Stimulated activated CD8-positive, alpha-beta memory T cell treated with anti-CD3 and anti-CD28 coated beads, Interleukin-4, amount 100 ng/mL, for 48 hours (primary cell): ENCODE data around the gene PKP3.
"Not testable (repeated sequence)": the region's sequence is repeated elsewhere in the genome, so short reads cannot be mapped to it uniquely, and the experiment has no call there.

Experiments
- DNase-seq: peaks from one replicate; pipeline ENCODE4 v3.0.0-alpha.2; 2020

The PKP3 gene

DNA sequence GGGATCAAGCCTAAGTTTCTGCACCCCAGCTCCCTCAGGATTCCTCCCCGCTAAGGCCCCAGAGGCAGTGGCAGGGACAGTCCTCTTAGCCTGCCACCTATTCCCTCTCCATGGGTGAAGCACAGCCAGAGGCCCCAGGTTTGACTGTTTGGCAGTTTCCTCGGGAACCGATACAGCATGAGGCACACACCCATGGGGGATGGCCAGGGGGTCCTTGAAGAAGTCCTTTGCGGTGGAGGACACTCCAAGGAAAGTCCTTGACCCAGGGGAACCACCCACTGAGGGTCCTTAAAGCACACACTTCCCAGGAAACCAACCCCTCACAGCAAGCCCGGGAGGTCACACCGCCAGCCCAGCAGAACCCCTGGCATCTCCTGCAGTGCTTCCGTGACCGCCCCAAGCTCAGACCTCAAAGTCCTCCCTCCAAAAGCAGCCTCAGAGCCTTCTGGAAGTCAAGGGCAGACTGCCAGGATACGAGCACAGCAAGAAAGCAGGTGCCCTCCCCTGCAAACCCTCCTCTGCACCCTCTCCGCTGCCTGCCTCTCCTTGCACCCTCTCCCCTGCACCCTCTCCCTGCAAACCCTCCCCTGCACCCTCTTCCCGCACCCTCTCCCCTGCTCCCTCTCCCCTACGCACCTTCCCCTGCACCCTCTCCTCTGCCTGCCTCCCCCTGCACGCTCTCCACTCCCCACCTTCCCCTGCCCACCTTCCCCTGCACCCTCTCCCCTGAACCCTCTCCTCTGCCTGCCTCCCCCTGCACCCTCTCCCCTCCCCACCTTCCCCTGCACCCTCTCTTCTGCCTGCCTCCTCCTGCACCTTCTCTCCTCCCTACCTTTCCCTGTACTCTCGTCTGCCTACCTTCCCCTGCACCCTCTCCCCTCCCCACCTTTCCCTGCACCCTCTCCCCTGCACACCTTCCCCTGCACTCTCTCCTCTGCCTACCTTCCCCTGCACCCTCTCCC, 19.4 kb downstream of the PKP3 start:
- DNase-seq = no peak

DNA sequence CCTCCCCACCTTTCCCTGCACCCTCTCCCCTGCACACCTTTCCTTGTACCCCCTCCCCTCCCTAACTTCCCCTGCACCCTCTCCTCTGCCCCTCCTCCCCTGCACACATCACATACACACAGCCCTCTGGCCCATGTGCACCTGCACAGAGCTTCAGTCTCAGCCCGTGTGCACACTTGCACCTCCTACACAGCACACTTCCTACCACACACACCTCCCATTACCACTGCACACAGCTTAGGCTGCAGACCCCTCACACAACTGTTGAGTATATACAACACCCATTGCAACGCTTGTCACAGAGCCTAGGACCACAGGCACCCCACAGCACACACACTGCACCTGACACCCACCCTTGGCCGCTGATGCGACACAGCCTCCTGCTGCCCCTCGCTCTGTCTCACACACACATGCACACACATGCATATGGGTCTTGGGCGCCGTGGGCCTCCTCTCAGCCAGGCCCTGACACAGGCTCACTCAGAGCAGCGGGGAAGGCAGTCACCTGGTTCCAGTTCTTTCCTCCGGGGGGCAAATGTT, 20.4 kb downstream of the PKP3 start:
- DNase-seq = no peak

DNA sequence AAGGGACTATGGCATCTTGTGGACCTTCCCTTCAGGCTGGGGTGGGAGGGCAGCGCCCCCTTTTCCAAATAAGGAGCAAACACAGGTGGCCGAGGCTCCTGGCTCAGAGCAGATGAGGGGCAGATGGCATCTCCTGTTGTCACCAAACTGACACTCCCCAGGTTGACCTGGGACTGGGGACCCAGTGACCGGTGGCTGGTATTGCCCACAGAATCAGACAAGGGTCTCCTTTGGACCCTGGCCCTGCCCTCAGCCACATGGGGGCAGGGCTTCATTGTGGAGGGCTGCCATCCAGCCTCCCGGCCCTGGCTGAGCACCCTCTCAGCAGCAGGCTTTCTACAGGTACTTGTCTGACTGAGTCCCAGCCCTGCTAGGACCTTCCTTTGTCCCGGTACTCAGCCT, 21.6 kb downstream of the PKP3 start:
- DNase-seq = no peak

DNA sequence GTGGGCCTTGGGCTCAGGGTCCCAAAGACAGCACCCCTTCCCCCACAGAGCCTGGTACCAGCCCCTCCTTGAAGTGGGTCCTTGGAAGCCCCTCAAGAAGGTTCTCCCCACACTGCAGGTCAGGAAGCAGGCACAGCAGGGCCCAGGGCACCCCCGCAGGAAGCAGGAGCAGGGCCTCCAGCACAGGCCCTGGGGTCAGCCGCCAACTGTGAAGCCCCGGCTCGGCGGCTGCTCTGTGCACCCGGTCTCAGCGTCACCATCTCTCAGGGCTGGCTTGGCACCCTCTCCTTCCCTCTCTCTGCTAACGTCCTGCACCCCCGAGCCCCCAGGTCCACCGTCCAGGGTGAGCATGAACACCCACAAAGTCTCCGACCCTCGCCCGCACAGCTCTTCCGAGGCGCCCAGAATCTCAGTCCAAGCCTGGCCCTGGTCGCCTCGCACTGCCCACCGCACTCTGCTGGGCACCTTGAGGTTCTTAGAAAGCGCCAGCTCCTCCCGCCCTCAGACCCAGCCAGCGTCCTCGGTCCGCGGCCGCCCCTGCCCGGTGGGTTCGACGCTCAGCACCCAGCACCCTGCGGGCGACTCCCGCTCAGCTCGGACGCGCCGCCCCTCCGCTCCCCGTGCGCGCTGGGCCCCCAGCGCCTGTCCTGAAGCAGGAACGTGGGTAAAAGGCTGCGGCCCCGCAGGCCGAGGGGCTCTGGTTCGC, 22.2 kb downstream of the PKP3 start:
- DNase-seq = no peak

DNA sequence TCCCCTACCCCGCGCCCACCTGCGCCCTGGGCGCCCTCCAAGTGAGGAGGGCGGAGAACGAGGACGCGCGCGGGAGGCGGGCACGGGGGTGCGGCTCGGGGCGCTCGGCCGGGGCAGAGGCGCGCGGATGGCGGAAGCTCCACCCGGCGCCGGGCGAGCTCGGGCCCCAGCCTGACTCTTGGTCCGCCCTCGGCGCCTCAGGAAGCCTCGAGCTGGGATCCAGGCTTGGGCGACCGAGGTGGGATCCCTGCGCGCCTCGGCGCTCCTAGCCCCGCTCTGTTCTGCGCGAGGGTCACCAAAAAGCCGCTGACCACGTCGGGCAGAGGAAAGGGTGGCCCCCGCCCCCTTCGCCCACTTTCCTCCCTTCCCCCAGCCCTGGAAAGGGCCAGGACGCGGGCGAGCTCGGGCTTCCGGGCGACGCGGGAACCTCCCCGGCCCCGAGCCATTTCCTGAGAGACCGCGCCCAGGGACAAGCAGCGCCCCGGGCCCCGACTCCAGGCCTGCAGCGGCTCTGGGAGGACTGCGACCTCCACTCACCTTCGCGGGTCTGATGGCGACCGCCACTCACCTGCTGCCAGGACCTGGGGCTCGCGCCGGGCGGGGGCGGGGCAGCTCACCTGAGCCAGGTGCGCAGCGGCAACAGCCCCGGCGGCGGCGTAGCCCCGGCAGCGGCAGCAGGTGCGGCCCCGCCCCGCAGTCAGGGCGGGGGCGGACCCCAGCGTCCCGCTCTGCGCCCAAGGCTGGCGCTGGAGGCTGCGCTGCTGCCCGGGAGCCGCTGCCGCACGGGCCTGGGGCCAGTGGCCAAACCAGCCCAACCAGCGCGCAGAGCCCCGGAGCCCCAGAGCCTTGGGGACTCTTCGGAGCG, 23.0 kb downstream of the PKP3 start:
- DNase-seq = peak; percentile 60

DNA sequence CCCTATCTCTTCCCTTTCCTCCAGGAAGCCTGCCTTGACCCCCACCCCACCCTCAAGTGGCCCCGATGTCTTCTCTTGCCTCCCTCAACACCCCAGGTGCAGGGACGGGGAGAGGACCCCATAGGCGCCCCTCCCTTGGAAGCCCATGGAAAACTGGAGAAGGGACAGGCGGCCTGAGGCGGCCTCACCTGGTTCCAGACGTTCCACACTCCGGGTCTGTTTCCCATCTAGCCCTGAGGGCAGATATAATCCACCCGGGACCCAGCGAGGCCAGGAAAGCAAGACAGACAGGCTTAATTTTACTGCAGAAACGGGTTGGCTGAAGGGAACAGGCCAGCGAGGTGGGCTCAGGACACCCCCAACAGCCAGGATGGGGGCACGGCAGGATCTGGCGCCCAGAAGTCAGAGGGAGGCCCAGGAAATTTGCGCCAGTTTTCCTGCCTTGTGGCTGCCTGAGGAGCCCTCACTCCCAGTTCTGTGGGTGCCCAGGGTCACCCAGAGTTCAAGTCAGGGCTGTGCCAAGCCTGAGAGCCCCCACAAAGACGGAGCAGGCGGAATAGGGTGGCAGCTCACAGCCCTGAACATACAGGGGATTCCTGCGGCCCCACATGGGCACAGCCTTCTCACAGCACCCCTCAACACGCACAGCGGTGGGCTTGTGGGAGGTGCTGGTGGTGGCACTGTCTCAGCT, 23.8 kb downstream of the PKP3 start:
- DNase-seq = no peak

DNA sequence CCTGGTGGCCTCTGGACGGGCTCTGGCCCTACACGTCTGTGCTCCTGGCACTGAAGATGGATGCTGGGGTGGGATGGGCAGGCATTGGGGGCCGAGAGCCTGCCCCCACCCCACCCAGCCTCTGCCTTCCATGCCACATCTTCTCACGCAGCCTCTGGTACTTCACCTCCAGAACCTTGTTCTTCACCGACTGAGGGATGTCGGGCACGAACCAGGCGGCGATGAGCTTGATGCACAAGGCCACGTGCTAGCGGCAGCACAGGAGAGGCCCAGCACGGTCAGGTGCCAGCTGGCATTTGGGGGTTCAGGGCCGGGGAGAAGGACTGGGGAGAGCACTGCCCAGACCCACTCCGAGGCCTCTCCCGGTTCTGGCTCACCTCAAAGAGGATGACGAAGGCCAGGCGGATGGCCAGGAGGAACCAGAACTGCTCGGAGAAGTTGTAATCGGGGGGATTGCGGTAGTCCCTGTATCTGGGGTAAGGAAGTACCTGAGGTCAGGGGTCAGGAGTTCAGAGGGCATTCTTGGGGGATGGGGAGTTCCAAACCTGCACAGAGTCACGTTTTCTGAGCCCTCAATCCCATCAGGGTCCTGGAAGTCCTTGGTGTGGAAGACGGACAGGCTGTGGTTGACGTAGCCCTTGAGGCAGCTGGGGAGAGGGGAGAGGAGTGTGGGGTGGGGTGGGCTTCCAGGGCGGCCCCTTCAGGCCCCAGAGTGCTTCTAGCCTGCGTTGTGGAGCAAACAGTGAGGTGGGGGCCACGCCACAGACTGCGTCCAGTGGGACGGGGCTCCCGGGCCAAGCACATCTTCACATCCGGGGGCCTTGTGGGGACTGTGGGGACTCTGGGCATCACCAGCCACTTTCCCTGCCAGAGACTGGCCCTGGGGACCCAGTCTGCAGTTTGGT, 24.6 kb downstream of the PKP3 start:
- DNase-seq = no peak

DNA sequence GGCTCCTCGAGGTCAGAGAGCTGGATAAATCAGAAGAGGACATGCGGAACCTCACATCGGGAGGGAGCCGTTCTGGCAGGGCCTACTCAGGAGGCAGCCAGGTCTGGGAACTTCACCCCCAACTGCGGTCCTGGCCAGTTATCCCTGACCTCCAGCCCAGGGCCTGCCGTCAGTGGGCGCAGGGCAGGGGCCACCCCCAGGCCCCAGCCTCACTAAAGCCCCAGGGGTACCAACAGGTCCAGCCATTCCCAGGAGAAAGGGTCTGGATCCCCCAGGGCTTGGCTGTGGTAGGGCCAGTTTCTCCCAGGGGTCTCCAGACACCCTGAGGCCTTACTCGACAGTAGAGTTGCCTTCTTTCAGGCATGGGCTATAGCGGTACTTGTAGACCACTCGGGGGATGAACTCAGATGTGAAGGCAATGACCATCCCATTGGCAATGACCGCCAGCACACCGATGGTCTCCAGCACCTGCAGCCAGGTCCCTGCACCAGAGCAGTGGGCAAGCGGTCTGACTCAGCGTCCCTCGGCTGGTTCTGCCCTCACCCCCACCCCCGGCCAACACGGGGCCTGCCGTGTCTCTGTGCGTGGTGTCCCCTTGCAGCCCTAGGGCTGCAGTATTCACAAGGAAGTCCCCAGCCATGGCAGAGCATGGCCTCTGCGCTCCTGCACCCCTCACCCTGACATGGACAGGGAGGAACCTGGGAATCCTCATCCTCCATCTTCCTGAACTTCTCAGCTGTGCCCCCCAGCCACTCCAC, 25.4 kb downstream of the PKP3 start:
- no peak for DNase-seq

DNA sequence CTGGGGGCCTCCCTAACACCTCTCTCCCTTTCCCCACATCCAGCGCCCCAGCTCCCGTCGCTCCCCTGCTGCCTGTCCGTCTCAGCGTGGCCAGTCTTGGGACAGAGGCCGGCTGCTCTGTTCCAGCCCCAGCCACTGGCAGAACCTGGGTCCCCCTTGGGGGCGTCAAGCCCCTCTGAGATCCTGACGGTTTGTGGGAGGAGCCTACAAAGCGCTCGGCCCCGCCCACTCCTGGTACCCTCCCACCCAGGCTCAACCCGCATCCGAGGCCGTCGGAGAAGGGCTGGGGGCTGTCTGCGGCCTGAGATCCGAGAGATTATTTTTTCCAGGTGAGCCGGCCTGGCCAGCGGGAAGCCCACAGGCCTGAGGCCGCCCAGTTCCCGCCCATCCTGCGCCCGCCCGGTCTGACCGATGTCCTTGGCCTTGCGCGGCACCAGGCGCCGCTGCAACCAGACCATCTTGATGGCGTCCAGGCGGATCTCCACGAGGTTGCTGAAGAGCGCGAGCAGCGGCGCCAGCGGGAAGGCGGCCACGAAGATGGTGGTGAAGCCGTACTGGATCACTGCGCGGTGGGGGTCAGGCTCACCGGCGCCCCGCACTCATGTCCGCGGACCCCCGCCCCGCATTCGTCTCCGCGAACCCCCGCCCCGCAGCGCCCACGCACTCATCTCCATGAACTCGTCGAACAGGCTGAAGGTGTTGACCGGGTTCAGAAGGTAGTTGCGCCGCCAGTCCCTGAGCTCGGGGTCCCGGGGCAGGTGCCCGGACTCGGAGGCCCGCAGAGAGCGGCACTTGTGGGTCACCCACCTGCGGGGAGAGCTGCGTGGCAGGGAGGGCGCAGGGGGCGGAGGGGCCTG, 26.3 kb downstream of the PKP3 start:
- no peak for DNase-seq

DNA sequence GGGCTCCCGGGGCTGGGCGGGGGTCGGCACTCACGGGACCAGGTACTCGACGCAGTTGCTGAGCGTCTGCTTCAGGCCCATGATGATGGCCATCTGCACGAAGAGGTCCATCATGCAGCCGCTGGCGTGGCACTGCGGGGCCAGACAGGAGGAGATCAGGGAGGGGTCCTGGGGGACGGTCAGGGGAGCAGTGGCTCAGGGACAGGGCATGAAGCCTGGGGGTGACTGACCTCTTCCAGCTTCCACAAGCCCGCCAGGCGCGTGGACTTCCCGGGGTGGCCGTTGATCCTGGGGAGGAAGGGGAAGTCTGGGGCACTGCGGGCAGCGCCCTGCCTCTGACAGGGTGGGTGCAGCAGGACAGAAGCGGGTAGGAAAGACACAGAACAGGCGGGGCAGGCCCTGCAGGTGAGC, 26.9 kb downstream of the PKP3 start:
- no peak for DNase-seq

DNA sequence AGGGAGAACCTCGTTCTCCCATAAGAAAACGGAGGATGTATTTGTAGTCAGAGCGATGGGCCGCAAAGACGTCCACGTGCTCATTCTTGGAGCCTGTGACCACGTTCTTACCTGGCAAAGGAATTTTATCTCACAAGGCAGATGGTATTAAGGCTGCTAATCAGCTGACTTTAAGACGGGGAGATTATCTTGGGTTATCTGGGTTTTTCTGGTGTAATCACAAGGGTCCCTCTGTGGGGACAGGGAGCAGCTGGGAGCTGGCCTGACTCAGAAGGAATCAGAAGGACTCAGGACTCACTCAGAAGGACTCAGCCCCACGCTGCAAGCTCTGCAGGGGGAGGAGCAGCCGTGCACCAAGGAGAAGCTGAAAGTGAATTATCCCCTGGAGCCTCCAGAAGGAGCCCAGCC, 28.2 kb downstream of the PKP3 start:
- DNase-seq = no peak

DNA sequence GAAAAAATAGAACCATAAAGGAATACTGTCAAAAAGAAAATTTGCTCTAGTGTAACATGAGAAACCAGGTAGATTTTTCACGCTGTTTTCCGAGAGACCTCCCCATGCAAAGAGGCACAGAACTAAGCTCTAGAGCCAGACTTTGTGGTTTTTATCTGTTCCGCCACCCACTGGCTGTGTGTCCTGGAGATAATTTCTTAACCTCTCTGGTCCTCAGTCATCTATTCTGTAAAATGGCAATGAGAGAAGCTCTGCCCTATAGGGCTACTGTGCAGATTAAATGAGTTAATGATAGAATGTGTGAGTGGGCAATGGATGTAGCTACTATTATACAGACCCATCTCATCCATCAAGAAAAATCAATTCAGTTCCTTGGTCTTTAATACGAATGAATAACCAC, 30.2 kb downstream of the PKP3 start:
- no peak for DNase-seq

DNA sequence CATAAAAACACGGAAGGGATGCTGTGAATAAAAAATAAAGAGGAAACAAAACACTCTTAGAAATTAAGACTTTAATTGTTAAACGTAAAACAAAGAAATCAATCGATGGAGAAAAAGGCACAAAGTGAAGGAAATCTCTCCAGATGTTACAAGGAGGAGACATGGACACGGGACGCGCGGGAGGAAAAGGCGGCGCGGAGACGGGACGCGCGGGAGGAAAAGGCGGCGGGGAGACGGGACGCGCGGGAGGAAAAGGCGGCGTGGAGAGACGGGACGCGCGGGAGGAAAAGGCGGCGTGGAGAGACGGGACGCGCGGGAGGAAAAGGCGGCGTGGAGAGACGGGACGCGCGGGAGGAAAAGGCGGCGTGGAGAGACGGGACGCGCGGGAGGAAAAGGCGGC, 30.8 kb downstream of the PKP3 start:
- DNase-seq = not testable (repeated sequence)

DNA sequence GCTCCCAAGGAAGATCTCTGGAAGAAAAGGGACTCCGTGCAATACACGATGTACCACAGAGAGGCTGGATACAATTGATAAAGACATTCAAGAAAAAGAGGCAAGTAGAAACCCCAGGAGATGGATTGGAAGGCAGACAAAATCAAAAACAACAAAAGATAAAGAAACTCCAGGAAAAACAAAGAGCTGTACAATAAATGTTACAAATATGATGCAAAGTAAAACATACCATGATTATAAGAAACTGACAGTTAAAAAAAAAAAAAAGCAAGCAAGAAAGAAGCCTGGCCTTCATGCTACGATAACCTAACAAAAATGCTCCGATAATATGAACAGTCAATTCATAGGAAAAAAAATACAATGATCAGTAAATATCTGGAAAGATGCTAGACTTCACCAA, 31.3 kb downstream of the PKP3 start:
- no peak for DNase-seq

DNA sequence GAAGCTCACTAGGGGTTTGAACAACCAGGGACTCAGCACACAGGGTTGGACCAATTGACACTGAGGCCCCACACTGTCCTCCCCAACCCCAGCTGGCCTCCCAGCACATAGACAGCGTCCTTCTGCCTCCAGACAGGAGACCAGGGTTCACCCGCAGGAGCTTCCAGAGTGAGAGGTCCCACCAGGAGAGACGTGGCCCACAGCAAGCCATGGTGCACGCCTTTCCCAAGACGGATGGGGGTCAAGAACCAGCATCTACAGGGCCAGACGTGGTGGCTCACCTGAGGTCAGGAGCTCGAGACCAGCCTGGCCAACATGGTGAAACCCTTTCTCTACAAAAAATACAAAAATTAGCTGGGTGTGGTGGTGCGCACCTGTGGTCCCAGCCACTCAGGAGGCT, 32.8 kb downstream of the PKP3 start:
- no peak for DNase-seq

DNA sequence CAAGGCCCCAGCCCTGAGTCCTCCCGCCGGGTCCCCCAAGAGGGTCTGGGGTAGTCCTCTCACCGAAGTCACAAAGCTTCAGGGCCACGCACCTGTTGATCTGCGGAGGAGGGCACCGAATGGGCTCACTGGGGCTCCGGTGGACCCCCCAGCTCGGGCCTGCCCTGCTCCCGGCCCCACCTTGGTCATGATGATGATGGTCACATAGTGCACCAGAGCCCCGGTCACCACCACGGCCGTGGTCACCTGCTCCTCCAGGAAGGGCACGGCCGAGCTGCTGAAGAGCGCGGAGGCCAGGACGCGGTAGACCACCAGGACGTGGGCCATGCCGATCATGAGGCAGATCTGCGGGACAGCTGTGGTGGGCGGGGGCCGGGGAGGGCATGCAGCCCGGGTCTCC, 34.3 kb downstream of the PKP3 start:
- DNase-seq = no peak

DNA sequence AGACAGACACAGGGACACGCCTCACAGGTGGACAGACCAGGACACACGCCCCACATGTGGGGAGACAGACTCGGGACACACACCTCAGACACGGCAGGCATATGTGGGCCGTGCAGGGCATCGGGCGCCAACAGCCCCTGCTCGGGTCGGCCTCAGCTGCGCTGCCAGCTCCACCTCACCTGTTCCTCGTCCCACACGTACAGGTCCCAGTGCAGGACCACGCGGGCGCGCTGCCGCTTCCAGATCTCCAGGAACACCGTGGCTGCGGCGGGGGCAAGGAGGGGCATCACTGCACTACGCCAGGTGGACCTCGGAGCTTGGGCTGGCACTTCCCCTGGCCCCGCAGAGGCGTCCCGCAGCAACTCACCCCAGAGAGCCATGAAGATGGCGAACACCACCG, 35.4 kb downstream of the PKP3 start:
- DNase-seq = no peak

DNA sequence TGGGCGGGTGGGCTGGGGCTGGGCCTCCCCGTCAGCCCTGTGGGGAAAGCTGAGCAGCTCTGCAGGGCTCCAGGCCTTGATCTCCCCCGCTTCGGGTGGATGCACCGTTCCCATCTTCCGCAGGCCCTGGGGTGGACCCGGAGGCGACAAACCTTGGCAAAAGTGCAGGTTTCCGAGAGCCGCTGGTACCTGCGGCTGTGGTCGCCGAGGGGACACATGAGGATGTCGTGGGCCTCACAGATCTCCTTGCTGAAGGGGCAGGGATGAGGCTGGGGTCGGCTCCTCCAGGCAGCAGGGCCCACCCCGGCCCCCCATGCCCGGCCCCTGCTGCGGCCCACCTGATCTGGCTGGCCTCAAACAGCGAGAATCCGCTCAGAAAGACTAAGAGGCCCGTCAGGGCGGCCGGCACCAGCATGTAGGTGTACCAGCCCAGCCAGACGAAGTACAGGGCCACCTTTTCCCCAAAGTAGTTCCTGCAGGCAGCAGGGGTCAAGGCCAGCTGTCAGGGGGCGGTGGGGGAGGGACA, 36.0 kb downstream of the PKP3 start:
- no peak for DNase-seq

DNA sequence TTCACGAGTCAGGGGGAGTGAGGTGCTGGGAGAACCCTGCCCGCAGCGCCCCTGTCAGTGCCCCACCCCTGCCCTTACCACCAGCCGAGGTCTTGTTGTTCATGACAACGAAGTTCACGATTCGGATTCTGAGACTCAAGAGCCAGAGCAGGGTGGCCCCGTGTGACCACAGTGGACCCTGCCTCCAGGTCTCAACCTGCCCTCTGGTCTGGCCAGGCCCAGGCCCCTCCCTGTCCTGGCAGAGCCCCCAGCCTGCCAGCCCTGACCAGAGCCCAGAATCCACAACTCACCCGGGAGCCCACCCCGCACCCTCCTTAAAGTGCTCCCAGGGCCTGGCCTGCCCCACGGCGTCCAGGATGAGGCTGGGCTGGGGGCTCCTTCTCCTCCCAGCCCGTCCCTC, 37.9 kb downstream of the PKP3 start:
- DNase-seq = no peak
